HG03097 (cell line): ENCODE results near the gene EPS15.
"Not testable (repeated sequence)": the region's sequence is repeated elsewhere in the genome, so short reads cannot be mapped to it uniquely, and the experiment has no call there.

ENCODE experiments used
- ATAC-seq: cut with Tn5 transposase; IDR thresholded peaks from one replicate; pipeline ENCODE4 v1.9.1; 2021; ENCODE audit not compliant: unreplicated experiment, low FRiP score

EPS15 gene

GRCh38 chr1:51549016-51549619 is 30.1 kb upstream of the EPS15 start:
- no peak for ATAC-seq

GRCh38 chr1:51543858-51544257 is 24.8 kb upstream of the EPS15 start:
- no peak for ATAC-seq

GRCh38 chr1:51542158-51542953 is 23.3 kb upstream of the EPS15 start:
- no peak for ATAC-seq

- no peak for ATAC-seq
Measured at GRCh38 chr1:51541313-51542050, 22.4 kb upstream of the EPS15 start.

- no peak for ATAC-seq
Measured at GRCh38 chr1:51537568-51537967, 18.5 kb upstream of the EPS15 start.

GRCh38 chr1:51535006-51535592 is 16.0 kb upstream of the EPS15 start:
- no peak for ATAC-seq

- ATAC-seq, result no peak
Measured at GRCh38 chr1:51534447-51534846, 15.4 kb upstream of the EPS15 start.

- no peak for ATAC-seq
Measured at GRCh38 chr1:51532853-51533252, 13.8 kb upstream of the EPS15 start.

- ATAC-seq, result not testable (repeated sequence)
Measured at GRCh38 chr1:51530447-51530846, 11.4 kb upstream of the EPS15 start.

- no peak for ATAC-seq
Measured at GRCh38 chr1:51527144-51527543, 8.1 kb upstream of the EPS15 start.

- ATAC-seq, result no peak
Measured at GRCh38 chr1:51526248-51526647, 7.2 kb upstream of the EPS15 start.

- no peak for ATAC-seq
Measured at GRCh38 chr1:51525295-51525694, 6.2 kb upstream of the EPS15 start.

- no peak for ATAC-seq
Measured at GRCh38 chr1:51524817-51525216, 5.8 kb upstream of the EPS15 start.

- ATAC-seq, result no peak
Measured at GRCh38 chr1:51523931-51524330, 4.9 kb upstream of the EPS15 start.

GRCh38 chr1:51520700-51521248 is 1.7 kb upstream of the EPS15 start:
- ATAC-seq, result no peak

- no peak for ATAC-seq
Measured at GRCh38 chr1:51519865-51520699, 1.0 kb upstream of the EPS15 start.

GRCh38 chr1:51518586-51519047 is 449 bp downstream of the EPS15 start:
- ATAC-seq, result peak; percentile 38

- peak; percentile 24 for ATAC-seq
Measured at GRCh38 chr1:51518033-51518585, 957 bp downstream of the EPS15 start.

- ATAC-seq, result no peak
Measured at GRCh38 chr1:51517361-51518032, 1.6 kb downstream of the EPS15 start.
